Caki2 (cell line): ENCODE results near the gene MLX. TPM values are rescaled to one million over a fixed set of nuclear protein-coding genes. Genes with fewer than 3 reads are reported as not detected.

Source experiments
- DNase-seq: peaks from one replicate; pipeline ENCODE4 v3.0.0-alpha.2; 2015; ENCODE audit warnings: low read depth
- in situ Hi-C: cut with HindIII; loops from 2 replicates; pipeline ENCODE4 v1.10.0; 2016; ENCODE audit warnings: low sequenced_read_pairs, low pct_unique_long_range_greater_than_20kb, mixed read lengths
- total RNA-seq: library from RNA; depleted of rRNA; stranded (reverse); fragments of >200 nt; shearing (Covaris generic); gene quantifications from 2 replicates; pipeline ENCODE4 v1.2.3, GENCODE V29; 2014; ENCODE audit warnings: low replicate concordance

The MLX gene
- total RNA-seq, 1 experiment from 2014 or later, result 21.9 TPM

DNA sequence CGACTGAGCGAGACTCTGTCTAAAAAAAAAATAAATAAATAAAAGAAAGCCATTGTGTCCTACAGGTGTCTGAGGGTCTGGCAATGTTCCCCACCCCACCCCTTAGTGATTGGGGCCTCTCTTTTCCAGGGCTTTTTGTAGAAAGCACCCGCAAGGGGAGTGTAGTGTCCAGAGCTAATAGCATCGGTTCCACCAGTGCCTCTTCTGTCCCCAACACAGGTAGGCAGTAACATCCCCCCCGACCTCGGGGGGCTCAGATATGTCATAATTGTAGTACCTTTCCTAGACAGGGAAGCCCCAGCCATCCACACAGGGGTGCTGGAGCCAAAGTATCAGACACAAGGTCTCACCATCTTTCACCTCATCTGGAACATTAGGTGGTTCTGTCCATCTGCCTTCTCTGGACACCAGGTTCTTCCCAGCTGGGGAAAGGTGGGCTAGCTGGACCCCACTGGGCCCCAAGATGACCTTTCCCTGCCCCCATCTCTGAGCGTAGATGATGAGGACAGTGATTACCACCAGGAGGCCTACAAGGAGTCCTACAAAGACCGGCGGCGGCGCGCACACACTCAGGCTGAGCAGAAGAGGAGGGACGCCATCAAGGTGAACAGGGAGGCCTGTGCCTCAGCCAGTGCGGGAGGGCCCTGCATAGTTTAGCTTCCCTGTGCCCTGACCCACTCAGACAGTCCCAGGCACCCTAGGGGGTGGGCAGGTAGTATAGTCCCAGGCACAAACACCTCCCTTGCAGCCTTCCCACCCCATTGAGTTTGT is 1.6 kb downstream of the MLX start:
- no peak for DNase-seq
- in situ Hi-C loops, result no loop called here

DNA sequence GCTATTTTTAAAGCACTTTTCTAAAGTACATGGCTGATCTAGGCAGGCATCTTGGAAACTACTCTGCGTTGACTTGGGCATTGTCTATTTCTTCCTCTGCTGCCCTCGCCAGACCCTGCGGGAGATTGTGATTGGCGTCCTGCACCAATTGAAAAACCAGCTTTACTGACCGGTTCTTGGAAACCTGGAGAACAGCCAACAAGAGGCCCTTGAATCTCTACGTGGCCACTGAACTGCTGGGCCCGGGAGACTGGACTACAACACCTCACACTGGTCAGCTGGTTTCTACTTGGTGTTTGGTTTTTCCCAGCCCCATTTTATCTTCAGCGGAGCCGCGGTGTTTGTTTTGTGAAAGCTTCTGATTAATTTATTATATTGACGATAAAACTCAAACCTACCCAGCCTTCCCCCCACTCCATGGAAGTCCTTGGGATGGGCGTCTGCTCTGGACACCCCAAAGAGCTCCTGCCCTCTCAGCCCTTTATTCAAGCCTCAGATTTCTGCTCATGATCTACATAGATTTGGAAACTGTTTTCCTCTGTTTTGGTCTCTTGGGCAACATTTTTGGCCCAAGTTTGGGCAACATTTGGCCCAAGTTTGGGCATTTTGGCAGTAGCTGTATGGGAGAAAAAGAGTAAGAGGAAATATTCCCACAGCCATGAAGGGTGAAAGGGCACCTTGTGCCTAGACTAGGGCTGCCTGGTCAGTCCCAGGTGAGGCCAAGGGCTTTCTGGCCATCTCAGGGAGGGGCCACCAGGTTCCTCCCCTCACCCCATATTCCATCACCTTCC is 4.7 kb downstream of the MLX start:
- in situ Hi-C loops, result no loop called here
- DNase-seq, result no peak

DNA sequence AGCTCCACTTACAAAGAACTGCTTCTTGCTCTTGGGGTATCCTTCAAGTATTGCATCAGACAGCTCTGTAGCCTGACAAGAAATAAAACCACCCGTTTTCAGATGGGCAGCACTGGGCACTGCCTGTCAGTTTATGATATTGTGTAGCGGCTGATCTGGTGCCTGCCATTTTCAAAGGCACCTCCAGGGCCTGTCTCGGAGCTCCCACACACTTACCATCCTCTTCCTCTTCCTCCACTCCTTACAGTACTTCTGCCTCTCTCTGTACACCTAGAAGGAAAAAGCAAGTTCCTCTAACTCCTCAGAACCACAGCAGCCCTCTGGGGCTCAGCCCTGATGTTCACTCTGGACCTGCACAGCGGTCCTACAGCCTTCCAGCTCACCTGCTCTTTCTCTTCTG is 6.2 kb downstream of the MLX start:
- DNase-seq, result no peak
- in situ Hi-C loops, result no loop called here

DNA sequence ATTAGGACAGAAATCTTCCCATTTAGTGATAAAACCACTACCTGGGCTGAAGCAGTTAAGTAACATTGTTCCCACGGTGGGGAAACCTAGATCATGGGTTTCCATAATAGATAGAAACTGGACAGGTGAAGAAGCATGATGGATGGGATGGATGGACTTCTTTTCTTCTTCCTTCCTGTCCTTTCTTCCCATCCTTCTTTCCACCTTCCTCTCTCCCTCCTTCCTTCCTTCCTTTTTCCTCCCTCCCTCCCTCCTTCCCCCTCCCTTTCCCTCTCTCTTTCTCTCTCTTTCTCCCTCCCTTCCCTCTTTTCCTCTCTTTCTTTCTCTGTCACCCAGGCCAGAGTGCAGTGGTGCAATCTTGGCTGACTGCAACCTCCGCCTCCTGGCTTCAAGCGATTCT is 7.6 kb downstream of the MLX start:
- no peak for DNase-seq
- in situ Hi-C loops, result no loop called here

DNA sequence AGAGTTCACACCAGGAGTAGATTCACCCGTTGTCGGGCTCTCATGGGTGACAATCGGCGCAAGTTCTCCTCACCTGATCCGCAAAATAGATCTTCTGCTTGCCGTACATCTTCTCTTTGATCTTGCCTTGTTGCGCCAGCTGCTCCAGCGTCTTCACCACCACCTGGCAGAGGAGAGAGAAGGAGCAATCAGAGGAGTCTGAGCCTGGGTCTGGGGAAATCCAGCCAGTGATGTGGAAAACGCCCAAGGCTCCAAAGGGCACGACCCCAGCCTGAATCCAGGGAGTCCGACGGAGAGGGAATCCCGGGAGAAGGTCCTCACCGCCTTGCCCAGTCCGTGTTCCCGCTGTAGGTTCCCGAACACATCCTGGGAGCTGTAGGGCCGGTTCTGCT is 10.2 kb downstream of the MLX start:
- DNase-seq, result no peak
- in situ Hi-C loops, result no loop called here

DNA sequence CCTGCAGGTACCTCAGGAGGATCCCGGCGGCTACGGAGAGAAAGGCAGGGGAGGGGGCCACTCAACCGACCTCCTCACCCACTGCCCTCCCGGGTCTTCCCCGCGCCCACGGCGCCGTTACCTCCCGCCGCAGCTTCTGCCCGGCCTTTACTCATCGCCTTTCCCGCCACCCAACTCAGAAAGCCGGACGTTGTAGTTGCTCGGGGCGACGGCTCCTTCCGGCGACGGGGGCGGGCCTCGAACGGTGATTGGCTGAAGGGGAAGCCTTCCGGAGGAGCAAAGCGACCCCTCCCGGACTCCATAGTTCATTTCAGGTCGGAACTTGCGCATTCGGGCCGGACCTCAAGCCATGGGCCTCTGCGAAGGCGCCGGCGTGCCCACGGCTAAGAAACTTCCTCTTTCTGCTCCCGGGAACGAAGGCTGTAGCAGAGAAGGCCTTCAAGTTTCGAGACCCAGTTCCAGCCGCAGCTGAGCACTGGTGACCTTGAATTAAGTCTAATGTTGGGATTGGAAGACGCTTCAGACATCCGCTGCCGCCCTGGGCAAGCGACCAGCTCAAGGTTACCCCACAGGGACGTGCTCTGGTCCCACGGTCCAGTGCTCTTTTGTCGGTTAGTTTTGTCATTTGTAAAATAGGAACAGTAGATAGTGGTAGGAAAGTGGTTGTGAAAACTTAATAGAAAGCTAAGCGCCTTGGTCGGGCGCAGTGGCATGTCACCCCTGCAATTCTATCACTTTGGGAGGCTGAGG is 10.8 kb downstream of the MLX start, which contains the start of gene PSMC3IP:
Gene PSMC3IP, minus strand, starts transcription at position 198 of the 750 bp plus-strand sequence. Its CDS starts 43 bp downstream, at position 155.
- peak; percentile 92 for DNase-seq
- in situ Hi-C loops, result no loop called here

DNA sequence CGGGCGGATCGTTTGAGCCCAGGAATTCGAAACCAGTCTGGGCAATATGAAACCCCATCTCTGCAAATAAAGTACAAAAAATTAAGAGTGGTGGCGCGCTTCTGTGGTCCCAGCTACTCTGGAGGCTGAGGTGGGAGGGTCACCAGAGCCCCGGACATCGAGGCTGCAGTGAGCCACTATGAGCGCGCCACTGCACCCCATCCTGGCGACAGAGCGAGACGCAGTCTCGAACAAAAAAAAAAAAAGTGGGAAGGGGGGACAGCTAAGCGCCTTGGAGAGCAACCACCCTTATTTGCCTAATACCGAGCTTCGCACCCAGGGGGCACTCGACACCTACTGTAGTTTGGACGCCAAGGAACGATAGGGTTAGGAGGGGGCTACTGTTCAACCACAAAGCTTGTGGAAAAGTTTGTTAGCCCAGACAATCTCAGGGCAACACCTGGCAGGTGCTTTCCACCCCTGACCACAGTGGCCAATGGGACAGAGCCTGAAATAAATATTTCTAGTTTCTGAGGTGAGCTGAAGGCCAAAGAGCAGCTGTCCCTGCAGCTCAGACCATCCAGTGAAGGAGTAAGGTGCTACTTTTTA is 11.5 kb downstream of the MLX start:
- in situ Hi-C loops, result no loop called here
- DNase-seq, result peak; percentile 76

DNA sequence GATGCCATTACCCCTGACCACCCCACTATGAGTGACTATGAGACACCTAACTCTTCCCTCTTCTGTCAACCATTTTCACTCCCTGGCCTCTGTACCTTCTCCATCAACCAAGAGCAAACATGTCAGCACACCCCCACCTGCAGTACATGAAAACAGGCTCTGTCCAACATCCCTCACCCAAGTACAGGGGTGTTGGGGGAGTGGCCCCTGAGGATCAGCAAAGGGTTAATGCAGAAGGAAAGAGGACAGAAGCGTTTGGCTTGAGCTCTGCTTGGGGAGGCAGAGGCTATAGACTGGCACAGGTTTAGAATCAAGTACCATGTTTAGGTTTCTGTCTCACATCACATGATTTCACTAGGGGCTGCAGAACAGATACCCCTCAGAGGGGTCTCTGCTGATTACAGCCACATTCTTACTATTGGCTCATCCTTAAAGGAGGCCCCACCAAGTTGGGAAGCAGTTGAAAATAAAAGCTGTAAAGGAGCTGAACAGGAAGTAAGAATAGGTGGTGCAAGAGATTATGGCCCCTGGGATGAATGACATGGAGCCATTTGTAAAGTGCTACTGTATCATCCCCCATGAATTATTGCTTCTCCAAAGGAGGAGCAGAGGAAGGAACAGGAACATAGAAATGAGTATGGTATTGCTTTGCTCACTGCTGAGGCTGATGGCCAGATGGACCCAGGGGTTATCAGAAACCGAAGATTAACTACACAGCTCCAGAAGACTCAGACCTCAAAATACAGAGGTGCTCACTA is 13.1 kb downstream of the MLX start:
- in situ Hi-C loops, result no loop called here
- DNase-seq, result no peak

DNA sequence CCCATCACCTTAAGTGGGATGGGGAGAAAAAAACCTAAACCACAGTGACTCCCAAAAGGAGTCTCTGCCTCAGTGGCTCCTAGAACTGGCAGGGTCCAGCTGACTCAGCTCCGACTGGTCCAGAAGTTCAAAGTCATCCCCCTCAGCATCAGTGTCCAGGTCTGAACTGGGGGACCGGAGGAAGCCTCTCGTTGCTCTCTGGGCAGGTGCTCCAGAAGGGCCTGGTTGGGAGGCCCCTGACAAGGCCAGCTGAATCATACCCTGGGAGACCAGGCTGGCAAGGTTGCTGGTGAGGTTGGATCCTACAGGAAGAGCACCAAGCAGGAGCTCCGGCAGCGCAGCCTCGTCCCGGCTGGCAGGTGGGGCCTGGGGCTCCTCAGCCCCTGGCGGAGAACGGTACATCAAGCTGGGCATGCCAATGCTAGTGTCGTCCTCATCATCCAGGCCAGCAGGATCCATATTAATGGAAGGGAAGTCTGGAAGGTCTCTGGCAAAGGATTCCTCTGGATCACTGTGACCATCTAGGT is 14.9 kb downstream of the MLX start:
- in situ Hi-C loops, result no loop called here
- DNase-seq, result no peak

DNA sequence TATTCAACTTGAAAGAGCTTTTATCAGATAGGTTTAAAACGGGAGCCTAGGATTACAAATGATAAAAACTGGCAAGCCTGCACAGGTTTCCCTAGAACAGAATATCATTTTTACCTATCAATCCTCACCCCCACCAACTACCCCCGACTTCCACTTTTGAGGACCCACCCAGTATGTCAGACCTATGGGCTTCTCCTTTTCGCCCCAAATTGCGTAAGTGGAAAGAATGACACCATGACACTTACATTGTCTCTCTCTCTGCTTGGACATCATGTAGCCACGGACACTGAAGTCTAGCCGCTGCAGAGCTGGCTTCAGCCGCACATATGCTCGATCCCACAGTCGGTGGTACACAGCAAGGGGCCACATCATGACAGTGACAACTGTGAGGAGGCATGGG is 18.0 kb downstream of the MLX start:
- DNase-seq, result no peak
- in situ Hi-C loops, result no loop called here

DNA sequence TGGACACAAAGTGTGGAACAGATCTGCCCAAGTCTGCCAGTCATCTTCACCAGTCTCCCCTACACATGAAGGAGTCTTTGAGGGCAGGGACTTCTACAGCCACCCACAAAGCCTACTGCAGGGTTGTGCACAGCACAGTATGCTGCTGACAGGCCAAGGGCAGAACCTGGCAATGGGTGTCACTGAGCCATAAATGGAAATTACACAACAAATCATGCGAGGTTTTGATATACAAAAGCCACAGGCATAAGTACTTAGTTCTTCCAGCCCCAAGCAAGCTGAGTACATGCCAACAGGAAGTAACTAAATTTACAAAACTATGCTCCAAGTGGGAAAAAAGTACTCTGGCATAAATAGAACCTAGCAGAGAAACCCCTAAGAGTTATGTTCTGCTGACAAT is 18.5 kb downstream of the MLX start:
- in situ Hi-C loops, result no loop called here
- DNase-seq, result no peak

DNA sequence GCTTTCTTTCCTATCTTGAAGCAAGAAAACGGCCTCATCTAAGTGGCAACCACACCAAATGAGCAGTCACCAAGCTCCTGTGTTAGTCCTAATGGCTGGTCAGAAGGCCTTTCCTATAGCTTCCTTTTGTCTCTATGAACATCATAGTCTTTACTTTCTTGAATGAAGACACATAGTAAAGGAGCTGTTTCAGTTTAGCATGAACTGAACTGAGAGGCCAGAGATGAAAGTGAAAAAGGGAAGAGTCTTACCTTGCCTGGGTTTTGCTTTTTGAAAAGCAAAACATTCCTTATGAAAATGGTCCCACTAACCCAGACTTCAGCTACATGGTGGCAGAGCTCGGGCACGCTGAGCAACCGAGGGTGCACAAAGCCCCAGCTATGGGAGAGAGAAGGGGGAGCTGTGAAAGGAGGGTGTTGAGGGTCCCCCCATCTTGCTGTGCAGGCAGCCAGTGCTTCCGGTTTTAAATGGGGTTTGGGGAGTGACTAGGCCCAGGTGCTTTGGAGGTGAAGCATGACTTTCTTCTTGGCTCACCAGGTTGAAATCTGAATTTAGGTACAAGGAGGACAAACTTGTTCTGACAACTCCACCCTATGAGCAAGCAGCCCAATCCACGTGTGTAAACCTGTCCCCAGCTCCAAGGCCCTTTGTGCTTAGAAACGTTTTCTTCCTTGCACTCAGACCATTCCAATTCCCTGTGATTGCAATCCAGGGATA is 19.8 kb downstream of the MLX start:
- in situ Hi-C loops, result no loop called here
- DNase-seq, result no peak

DNA sequence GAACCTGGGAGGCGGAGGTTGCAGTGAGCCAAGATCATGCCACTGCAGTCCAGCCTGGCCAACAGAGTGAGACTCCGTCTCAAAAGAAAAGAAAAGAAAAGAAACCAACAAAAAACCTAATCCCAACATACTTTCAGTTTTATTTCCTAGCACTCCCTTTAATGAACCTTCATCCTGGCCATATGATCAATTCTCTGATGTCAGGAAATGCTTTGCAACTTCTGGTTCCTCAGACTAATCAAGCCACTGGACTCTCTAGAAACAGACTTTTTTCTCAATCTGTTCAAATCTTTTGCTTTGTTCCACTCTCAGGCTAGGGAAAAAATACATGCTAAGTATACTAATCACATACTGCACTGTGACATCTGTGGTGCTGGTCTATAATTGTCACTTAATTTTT is 24.0 kb downstream of the MLX start:
- DNase-seq, result no peak
- in situ Hi-C loops, result no loop called here

DNA sequence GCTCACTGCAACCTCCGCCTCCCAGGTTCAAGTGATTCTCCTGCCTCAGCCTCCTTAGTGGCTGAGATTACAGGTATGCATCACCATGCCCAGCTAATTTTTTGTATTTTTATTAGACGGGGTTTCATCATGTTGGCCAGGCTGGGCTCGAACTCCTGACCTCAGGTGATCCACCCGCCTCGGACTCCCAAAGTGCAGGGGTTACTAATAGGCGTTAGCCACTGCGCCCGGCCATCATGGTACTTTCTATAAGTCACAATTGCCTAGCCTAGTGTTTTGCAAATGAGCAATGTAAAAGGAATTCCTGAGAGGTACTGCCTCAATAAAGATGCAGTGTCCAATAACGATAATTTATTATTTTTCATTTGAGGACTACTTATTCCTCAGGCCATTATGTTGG is 24.5 kb downstream of the MLX start:
- no peak for DNase-seq
- in situ Hi-C loops, result no loop called here

DNA sequence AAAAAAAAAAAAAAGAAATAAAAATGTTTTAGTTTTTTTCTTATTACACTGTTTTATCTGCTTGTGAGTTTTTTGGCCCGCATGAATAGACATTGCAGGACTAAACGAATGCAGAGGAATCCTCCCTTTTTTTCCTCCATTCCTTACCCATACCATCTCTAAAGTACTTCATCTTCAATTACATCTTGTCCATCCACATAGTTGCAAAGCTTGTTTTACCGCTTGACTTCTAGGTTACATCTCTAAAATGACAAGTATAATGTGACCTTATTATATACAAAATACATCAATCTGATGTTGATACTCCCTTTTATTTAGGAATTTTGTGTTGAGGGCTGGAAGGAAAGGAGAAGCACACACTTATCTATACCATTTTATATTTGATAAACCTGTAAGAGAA is 29.5 kb downstream of the MLX start:
- no peak for DNase-seq
- in situ Hi-C loops, result no loop called here

DNA sequence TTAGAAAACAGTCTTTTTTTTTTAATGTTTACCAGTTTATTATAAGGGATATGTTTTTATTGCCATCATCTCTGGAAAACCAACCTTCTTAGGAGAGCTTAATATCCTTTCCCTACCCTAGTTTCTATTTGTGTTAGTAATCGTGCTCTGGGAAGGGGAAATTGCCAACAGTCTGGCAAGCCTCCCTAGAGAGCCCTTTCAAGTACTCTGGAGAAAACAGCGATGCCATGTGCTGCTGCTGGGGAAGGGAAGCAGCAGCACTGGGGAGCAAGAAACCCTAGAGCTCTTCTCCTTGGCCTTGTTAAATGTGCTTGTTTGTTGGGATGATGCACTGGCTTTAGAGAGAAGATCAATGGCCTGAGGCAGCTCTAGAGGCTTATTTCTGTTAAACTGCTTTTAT is 32.0 kb downstream of the MLX start:
- no peak for DNase-seq
- in situ Hi-C loops, result no loop called here

DNA sequence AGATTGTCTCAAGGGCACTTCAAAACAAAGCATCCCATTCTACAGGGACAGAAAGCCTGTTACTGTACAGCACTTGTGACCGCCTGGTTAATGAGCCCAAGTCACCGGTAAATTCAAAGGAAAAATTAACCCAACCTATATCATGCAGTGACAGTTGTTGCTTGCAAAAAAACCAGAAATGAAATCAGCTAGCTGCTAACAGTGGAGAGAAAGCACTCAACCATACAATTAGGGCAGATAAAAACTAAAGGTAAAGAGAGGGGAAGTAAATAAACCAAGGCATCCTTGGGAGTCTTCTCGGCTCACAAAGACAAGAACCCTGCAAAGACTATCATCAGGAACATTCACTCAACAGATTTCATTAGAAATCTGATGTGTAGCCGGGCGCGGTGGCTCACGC is 36.4 kb downstream of the MLX start:
- DNase-seq, result no peak
- in situ Hi-C loops, result loop anchor here (10.0 to 25.0 kb wide), 2 partner anchors 61 to 134 kb away; partner anchors contain the start of gene EZH1
